NB4 (cell line): ENCODE measurements around the gene NINJ1.

ENCODE experiments used
- DNase-seq: peaks from one replicate; pipeline ENCODE4 v3.0.0; 2010; ENCODE audit warnings: low read depth
- H3K4me3 ChIP-seq: one replicate; pipeline ENCODE4 v1.5.1; 2011; ENCODE audit warnings: mild to moderate bottlenecking, low read depth, low read length, moderate library complexity
- MYC ChIP-seq: IDR thresholded peaks from 2 replicates; pipeline ENCODE4 v1.6.1; 2011; ENCODE audit warnings: low read depth, low read length
- POLR2A ChIP-seq: IDR thresholded peaks from 2 replicates; pipeline ENCODE4 v1.6.1; 2011; ENCODE audit warnings: mild to moderate bottlenecking; ENCODE audit not compliant: insufficient read length; ENCODE audit errors: extremely low read depth
- TF ChIP-seq, protein P1 (sequence below): IDR thresholded peaks from 2 replicates; pipeline ENCODE4 v1.6.1; 2011; ENCODE audit warnings: low read depth, low read length
- TF ChIP-seq, protein P2 (sequence below): IDR thresholded peaks from one replicate; pipeline ENCODE4 v1.5.1; 2012; ENCODE audit warnings: low read depth, low read length

Gene NINJ1

DNA sequence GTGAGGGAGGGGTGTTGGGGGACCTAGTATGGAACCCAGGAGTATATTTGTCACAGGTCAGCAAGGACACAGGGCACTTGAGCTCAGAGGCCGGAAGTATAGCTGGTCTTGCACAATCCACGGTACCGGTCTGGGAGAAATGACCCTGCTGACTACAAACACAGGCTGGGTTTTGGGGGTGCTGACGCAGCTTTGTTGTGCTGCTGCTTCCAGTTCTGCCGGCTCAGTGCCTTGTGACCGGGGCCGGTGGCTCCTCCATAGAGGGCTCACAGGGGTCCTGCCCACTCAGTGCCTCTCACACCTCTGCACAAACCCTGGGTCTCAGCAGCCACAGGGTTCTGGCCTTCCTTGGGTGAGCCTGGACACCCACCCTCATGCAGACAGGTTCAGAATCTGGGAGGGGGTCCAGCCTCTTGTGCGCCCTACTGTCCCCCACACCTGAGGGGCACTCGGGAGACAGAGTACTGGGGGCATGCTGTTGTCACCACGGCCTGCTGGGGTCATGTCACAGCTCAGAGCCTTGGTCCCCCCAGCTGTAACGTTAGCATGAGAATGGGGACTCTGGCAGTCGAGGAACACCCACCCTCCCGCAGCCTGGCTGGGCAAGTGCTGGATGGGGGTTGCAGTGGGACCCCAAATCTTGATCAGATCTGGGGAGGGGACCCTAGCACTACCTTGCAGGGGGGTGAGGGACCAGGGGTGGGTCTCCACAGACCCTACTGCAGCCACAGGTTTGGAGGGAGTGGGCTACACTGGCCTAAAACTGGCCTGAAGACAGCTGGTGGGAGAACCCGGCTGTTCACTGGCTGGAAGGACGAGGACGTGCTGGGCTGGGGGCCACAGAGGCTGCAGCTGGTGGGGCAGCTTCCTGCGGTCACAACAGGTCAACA, 17.7 kb downstream of the NINJ1 start:
- peak; percentile 78 for DNase-seq
- TF ChIP-seq, protein P1, sequence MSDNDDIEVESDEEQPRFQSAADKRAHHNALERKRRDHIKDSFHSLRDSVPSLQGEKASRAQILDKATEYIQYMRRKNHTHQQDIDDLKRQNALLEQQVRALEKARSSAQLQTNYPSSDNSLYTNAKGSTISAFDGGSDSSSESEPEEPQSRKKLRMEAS, result no peak
- peak; percentile 25; the same call in 1 of the 2 replicates for TF ChIP-seq MYC
- no peak overlapping the region for H3K4me3 ChIP-seq

GRCh38 chr9:93115486-93116071, 18.5 kb downstream of the NINJ1 start:
- H3K4me3 ChIP-seq, result no peak overlapping the region
- TF ChIP-seq, protein P2, sequence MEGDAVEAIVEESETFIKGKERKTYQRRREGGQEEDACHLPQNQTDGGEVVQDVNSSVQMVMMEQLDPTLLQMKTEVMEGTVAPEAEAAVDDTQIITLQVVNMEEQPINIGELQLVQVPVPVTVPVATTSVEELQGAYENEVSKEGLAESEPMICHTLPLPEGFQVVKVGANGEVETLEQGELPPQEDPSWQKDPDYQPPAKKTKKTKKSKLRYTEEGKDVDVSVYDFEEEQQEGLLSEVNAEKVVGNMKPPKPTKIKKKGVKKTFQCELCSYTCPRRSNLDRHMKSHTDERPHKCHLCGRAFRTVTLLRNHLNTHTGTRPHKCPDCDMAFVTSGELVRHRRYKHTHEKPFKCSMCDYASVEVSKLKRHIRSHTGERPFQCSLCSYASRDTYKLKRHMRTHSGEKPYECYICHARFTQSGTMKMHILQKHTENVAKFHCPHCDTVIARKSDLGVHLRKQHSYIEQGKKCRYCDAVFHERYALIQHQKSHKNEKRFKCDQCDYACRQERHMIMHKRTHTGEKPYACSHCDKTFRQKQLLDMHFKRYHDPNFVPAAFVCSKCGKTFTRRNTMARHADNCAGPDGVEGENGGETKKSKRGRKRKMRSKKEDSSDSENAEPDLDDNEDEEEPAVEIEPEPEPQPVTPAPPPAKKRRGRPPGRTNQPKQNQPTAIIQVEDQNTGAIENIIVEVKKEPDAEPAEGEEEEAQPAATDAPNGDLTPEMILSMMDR, result no peak
- TF ChIP-seq, protein P1, result no peak
- TF ChIP-seq MYC, result no peak
- no peak for TF ChIP-seq POLR2A
- no peak for DNase-seq

DNA sequence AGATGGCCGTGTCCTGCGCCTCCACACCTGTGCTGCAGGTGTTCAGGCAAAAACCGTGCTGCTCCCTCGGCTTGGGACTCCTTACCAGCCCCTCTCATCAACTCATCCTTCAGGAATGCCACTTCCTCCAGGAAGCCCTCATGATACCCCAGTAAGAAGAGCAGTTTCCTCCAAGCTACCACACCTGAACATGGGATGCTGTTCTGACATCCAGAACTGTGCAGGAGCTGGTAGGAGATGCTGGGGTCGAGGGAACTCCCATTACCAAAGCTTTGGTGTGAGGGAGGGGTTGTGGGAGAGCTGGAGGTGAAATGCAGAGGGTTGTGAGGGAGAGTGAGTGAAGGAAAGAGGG, 19.1 kb downstream of the NINJ1 start:
- H3K4me3 ChIP-seq, result no peak overlapping the region
- DNase-seq, result no peak
- TF ChIP-seq MYC, result no peak
- TF ChIP-seq, protein P1, result no peak
- TF ChIP-seq, protein P2, result no peak
- no peak for TF ChIP-seq POLR2A

GRCh38 chr9:93114169-93114983, 19.7 kb downstream of the NINJ1 start:
- TF ChIP-seq, protein P2, result no peak
- no peak; the same call in 1 of the 2 replicates for TF ChIP-seq MYC
- TF ChIP-seq, protein P1, result no peak
- no peak for TF ChIP-seq POLR2A
- H3K4me3 ChIP-seq, result no peak overlapping the region
- peak; percentile 69 for DNase-seq

DNA sequence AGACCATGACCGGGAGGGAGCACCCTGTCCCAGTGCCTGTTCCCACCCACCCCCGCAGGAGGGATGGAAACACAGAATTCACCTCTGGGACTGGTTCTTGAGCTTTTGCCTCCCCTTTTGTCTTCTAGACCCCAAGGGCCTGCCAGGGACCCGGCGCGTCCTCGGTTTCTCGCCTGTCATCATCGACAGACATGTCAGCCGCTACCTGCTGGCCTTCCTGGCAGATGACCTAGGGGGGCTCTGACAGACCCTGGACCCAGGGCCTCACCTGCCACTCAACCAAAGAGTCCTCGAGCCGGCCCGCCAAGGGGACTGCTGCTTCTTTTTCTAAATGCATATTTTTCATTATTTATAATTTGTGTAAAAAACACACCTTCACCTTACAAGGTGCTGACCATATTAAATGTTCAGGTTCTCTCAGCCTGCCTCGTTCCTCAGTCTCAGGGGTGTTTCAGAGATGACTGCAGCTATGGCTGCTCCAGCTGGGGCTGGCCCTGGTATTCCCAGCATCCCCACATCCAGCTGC, 21.1 kb downstream of the NINJ1 start:
- no peak overlapping the region for H3K4me3 ChIP-seq
- TF ChIP-seq, protein P2, result no peak
- TF ChIP-seq POLR2A (no peak), MYC (no peak)
- TF ChIP-seq, protein P1, result no peak
- DNase-seq, result no peak
